Measurements from ENCODE around the gene NDFIP2.

The NDFIP2 gene

DNA sequence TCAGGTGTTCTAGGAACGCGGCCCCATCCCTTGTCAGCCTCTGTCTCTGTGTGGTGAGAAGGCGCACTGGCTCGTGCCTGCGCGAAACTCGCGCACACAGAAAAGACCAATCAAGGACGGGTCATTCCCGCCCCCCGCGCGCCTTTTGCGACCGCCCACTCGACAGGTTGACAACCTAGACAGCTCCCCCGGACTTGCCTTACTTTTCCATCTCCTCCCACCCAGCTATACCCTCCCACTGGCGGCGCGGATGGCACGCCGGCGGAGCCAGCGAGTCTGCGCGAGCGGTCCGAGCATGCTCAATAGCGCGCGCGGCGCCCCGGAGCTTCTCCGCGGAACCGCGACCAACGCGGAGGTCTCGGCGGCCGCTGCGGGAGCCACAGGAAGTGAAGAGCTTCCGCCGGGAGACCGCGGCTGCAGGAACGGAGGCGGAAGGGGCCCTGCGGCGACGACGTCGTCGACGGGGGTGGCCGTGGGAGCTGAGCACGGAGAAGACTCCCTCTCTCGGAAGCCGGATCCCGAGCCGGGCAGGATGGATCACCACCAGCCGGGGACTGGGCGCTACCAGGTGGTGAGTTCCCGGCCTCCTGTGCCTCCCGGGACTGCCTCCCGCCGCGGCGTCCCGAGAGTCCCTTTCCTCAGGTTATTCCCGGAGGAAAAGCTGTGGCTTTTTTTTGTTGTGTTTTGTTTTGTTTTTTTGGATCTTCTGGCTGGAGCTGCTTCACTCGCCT is at the start of gene NDFIP2:
TSS of gene NDFIP2 (plus strand) at position 202 of the 731 bp plus-strand sequence. CDS start at position 251, 49 bp downstream.
- Histone ChIP-seq H3K27ac (ENCODE audit: low read depth, low read length) (peak within 1 kb of the TSS; percentile 76), H3K27me3 (ENCODE audit: control insufficient read depth, insufficient read depth, low read length) (peaks cover 13% of the 10 kb centered on the region), H3K4me3 (ENCODE audit: low read depth, low read length) (peak within 1 kb of the TSS; percentile 85), H3K4me1 (ENCODE audit: control insufficient read depth, insufficient read depth, low read length) (peaks cover 22% of the 10 kb centered on the region; the same call in 1 of the 2 replicates), H3K9ac (ENCODE audit: low read depth, low read length) (peak within 1 kb of the TSS; percentile 65), H3K9me3 (ENCODE audit: control insufficient read depth, insufficient read depth, low read length) (no peaks in the 10 kb centered on the region), H3K36me3 (ENCODE audit: control insufficient read depth, insufficient read depth, low read length) (no peaks in the 10 kb centered on the region)

- no peak overlapping the region for H3K27ac ChIP-seq (ENCODE audit: low read depth, low read length)
- no peak overlapping the region for H3K9ac ChIP-seq (ENCODE audit: low read depth, low read length)
- H3K27me3 ChIP-seq (ENCODE audit: control insufficient read depth, insufficient read depth, low read length), result no peaks in the 10 kb centered on the region
- H3K4me3 ChIP-seq (ENCODE audit: low read depth, low read length), result no peak overlapping the region
- no peaks in the 10 kb centered on the region for H3K9me3 ChIP-seq (ENCODE audit: control insufficient read depth, insufficient read depth, low read length)
- H3K4me1 ChIP-seq (ENCODE audit: control insufficient read depth, insufficient read depth, low read length), result no peaks in the 10 kb centered on the region
- H3K36me3 ChIP-seq (ENCODE audit: control insufficient read depth, insufficient read depth, low read length), result no peaks in the 10 kb centered on the region
These were observed 48.9 kb upstream of the NDFIP2 start for GRCh38 chr13:79432086-79432485.

- Histone ChIP-seq H3K4me3 (ENCODE audit: low read depth, low read length) (no peak overlapping the region), H3K9ac (ENCODE audit: low read depth, low read length) (no peak overlapping the region), H3K27ac (ENCODE audit: low read depth, low read length) (no peak overlapping the region), H3K36me3 (ENCODE audit: control insufficient read depth, insufficient read depth, low read length) (no peaks in the 10 kb centered on the region), H3K9me3 (ENCODE audit: control insufficient read depth, insufficient read depth, low read length) (no peaks in the 10 kb centered on the region), H3K4me1 (ENCODE audit: control insufficient read depth, insufficient read depth, low read length) (no peaks in the 10 kb centered on the region), H3K27me3 (ENCODE audit: control insufficient read depth, insufficient read depth, low read length) (no peaks in the 10 kb centered on the region)
These were observed 48.0 kb upstream of the NDFIP2 start for GRCh38 chr13:79432992-79433391.

DNA sequence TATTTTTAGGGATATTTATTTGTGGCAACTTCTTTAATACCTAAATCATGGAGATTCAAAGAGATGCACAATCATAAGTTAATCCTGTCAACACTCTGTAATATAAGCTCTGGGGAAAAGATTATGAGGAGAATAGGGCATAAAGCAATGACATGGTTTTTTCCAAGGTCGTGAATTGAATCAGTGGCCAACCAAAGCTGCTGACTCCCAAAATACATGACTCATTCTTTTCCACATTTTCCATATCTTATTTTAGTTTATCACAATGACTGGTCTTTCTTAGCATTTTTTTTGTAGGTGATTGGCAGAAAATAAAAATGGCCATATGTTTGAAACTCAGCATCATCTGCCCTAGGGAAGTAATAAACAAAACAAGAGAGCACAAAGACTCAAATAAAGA is 46.4 kb upstream of the NDFIP2 start:
- Histone ChIP-seq H3K27ac (ENCODE audit: low read depth, low read length) (no peak overlapping the region), H3K27me3 (ENCODE audit: control insufficient read depth, insufficient read depth, low read length) (no peaks in the 10 kb centered on the region)

GRCh38 chr13:79435561-79435990 is 45.4 kb upstream of the NDFIP2 start:
- Histone ChIP-seq H3K4me1 (ENCODE audit: control insufficient read depth, insufficient read depth, low read length) (no peaks in the 10 kb centered on the region), H3K9me3 (ENCODE audit: control insufficient read depth, insufficient read depth, low read length) (no peaks in the 10 kb centered on the region), H3K9ac (ENCODE audit: low read depth, low read length) (no peak overlapping the region), H3K27me3 (ENCODE audit: control insufficient read depth, insufficient read depth, low read length) (no peaks in the 10 kb centered on the region), H3K27ac (ENCODE audit: low read depth, low read length) (no peak overlapping the region), H3K36me3 (ENCODE audit: control insufficient read depth, insufficient read depth, low read length) (no peaks in the 10 kb centered on the region), H3K4me3 (ENCODE audit: low read depth, low read length) (no peak overlapping the region)

More for the DNA sequence above, 46.4 kb upstream of the NDFIP2 start:
- no peaks in the 10 kb centered on the region for H3K9me3 ChIP-seq (ENCODE audit: control insufficient read depth, insufficient read depth, low read length)
- no peak overlapping the region for H3K9ac ChIP-seq (ENCODE audit: low read depth, low read length)
- H3K4me3 ChIP-seq (ENCODE audit: low read depth, low read length), result no peak overlapping the region
- H3K4me1 ChIP-seq (ENCODE audit: control insufficient read depth, insufficient read depth, low read length), result no peaks in the 10 kb centered on the region
- H3K36me3 ChIP-seq (ENCODE audit: control insufficient read depth, insufficient read depth, low read length), result no peaks in the 10 kb centered on the region

- Histone ChIP-seq H3K36me3 (ENCODE audit: control insufficient read depth, insufficient read depth, low read length) (no peaks in the 10 kb centered on the region), H3K27ac (ENCODE audit: low read depth, low read length) (no peak overlapping the region), H3K27me3 (ENCODE audit: control insufficient read depth, insufficient read depth, low read length) (no peaks in the 10 kb centered on the region), H3K9ac (ENCODE audit: low read depth, low read length) (no peak overlapping the region), H3K4me1 (ENCODE audit: control insufficient read depth, insufficient read depth, low read length) (peaks cover 9% of the 10 kb centered on the region), H3K9me3 (ENCODE audit: control insufficient read depth, insufficient read depth, low read length) (no peaks in the 10 kb centered on the region), H3K4me3 (ENCODE audit: low read depth, low read length) (no peak overlapping the region)
These were observed 41.7 kb upstream of the NDFIP2 start for GRCh38 chr13:79439275-79439674.

- Histone ChIP-seq H3K36me3 (ENCODE audit: control insufficient read depth, insufficient read depth, low read length) (no peaks in the 10 kb centered on the region), H3K27ac (ENCODE audit: low read depth, low read length) (peak overlapping the region; percentile 9), H3K9ac (ENCODE audit: low read depth, low read length) (no peak overlapping the region), H3K27me3 (ENCODE audit: control insufficient read depth, insufficient read depth, low read length) (no peaks in the 10 kb centered on the region), H3K4me3 (ENCODE audit: low read depth, low read length) (no peak overlapping the region), H3K4me1 (ENCODE audit: control insufficient read depth, insufficient read depth, low read length) (peaks cover 9% of the 10 kb centered on the region), H3K9me3 (ENCODE audit: control insufficient read depth, insufficient read depth, low read length) (no peaks in the 10 kb centered on the region)
These were observed 39.9 kb upstream of the NDFIP2 start for GRCh38 chr13:79440958-79441528.

DNA sequence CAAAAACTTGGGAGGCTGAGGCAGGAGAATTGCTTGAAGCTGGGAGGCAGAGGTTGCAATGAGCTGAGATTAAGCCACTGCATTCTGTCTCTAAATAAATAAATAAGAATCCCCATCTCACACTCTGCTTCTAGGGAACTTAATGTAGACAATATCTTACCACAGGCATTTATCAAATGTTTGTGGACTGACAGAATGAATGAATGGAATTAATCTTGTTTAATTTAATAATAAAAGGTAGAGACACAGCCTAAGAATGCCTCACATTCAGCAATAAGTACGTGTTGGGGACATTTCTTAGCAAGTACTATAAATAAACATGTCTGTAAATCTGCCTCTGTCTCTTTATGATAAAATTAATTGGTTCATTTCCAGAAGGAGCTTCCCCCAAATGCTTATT is 38.7 kb upstream of the NDFIP2 start:
- no peaks in the 10 kb centered on the region for H3K27me3 ChIP-seq (ENCODE audit: control insufficient read depth, insufficient read depth, low read length)
- H3K36me3 ChIP-seq (ENCODE audit: control insufficient read depth, insufficient read depth, low read length), result no peaks in the 10 kb centered on the region
- no peak overlapping the region for H3K4me3 ChIP-seq (ENCODE audit: low read depth, low read length)
- H3K27ac ChIP-seq (ENCODE audit: low read depth, low read length), result no peak overlapping the region
- H3K9me3 ChIP-seq (ENCODE audit: control insufficient read depth, insufficient read depth, low read length), result no peaks in the 10 kb centered on the region
- H3K9ac ChIP-seq (ENCODE audit: low read depth, low read length), result no peak overlapping the region
- H3K4me1 ChIP-seq (ENCODE audit: control insufficient read depth, insufficient read depth, low read length), result peaks cover 9% of the 10 kb centered on the region

- Histone ChIP-seq H3K27ac (ENCODE audit: low read depth, low read length) (no peak overlapping the region), H3K4me1 (ENCODE audit: control insufficient read depth, insufficient read depth, low read length) (peaks cover 9% of the 10 kb centered on the region), H3K9me3 (ENCODE audit: control insufficient read depth, insufficient read depth, low read length) (no peaks in the 10 kb centered on the region), H3K36me3 (ENCODE audit: control insufficient read depth, insufficient read depth, low read length) (no peaks in the 10 kb centered on the region), H3K4me3 (ENCODE audit: low read depth, low read length) (no peak overlapping the region), H3K27me3 (ENCODE audit: control insufficient read depth, insufficient read depth, low read length) (no peaks in the 10 kb centered on the region), H3K9ac (ENCODE audit: low read depth, low read length) (no peak overlapping the region)
These were observed 38.2 kb upstream of the NDFIP2 start for GRCh38 chr13:79442706-79443105.

DNA sequence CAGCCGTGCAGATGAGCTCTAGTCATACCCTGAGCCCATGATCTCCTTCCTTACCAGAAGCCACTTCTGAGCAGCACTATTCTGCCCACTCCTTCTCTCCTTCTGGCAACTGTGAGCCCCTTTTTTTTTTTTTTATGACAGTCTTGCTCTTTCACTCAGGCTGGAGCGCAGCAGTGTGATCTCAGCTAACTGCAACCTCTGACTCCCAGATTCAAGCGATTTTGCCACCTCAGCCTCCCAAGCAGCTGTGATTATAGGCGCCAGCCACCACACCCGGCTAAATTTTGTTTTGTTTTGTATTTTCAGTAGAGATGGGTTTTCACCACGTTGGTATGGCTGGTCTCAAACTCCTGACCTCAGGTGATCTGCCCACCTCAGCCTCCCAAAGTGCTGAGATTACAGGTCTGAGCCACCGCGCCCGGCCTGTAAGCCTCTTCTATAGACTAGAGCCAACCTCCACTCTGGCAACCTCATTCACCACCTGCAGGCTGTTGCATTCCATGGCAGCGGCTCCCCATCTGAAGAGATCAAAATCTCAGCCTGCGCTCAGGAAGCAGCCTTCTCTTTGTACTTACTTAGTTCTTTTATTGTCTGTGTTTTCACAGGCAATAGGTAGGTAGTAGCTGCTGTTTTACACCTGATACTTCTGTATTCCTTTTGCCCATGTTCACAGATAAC is 34.8 kb upstream of the NDFIP2 start:
- Histone ChIP-seq H3K27ac (ENCODE audit: low read depth, low read length) (no peak overlapping the region), H3K9me3 (ENCODE audit: control insufficient read depth, insufficient read depth, low read length) (no peaks in the 10 kb centered on the region), H3K9ac (ENCODE audit: low read depth, low read length) (no peak overlapping the region), H3K36me3 (ENCODE audit: control insufficient read depth, insufficient read depth, low read length) (no peaks in the 10 kb centered on the region), H3K27me3 (ENCODE audit: control insufficient read depth, insufficient read depth, low read length) (no peaks in the 10 kb centered on the region), H3K4me1 (ENCODE audit: control insufficient read depth, insufficient read depth, low read length) (peaks cover 7% of the 10 kb centered on the region), H3K4me3 (ENCODE audit: low read depth, low read length) (no peak overlapping the region)

DNA sequence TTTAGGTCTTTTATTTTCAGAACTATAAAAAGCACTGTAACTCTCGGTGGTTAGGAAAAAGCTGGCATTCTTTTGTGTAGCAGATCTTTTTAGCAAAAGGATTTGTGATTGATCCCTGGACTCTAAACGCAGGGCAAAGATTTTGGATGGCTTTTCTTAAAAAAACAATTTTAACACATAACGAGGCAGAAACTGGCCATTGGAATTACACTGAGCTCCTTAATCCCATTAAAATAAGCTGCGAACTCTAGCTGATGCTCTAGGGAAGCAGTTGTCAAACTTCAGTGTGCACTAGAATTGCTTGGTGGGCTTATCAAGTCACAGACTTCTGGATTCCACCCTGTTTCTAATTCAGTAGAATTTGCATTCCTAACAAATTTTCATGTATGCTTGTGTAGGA is 33.8 kb upstream of the NDFIP2 start:
- Histone ChIP-seq H3K27ac (ENCODE audit: low read depth, low read length) (no peak overlapping the region), H3K9ac (ENCODE audit: low read depth, low read length) (no peak overlapping the region), H3K4me1 (ENCODE audit: control insufficient read depth, insufficient read depth, low read length) (no peaks in the 10 kb centered on the region), H3K36me3 (ENCODE audit: control insufficient read depth, insufficient read depth, low read length) (no peaks in the 10 kb centered on the region), H3K9me3 (ENCODE audit: control insufficient read depth, insufficient read depth, low read length) (no peaks in the 10 kb centered on the region), H3K27me3 (ENCODE audit: control insufficient read depth, insufficient read depth, low read length) (no peaks in the 10 kb centered on the region), H3K4me3 (ENCODE audit: low read depth, low read length) (no peak overlapping the region)

All from HUES48 (cell line).